LoVo (cell line): ENCODE results near the gene SNX11.
A peak's percentile ranks its signal among the peaks of the same experiment; 100 is the strongest.
"Not testable (repeated sequence)": the region's sequence is repeated elsewhere in the genome, so short reads cannot be mapped to it uniquely, and the experiment has no call there.

Experiments used
- DNase-seq: peaks from one replicate; pipeline ENCODE4 v3.0.0-alpha.2; 2016; ENCODE audit warnings: low spot score

Gene SNX11, protein sequence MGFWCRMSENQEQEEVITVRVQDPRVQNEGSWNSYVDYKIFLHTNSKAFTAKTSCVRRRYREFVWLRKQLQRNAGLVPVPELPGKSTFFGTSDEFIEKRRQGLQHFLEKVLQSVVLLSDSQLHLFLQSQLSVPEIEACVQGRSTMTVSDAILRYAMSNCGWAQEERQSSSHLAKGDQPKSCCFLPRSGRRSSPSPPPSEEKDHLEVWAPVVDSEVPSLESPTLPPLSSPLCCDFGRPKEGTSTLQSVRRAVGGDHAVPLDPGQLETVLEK

DNA sequence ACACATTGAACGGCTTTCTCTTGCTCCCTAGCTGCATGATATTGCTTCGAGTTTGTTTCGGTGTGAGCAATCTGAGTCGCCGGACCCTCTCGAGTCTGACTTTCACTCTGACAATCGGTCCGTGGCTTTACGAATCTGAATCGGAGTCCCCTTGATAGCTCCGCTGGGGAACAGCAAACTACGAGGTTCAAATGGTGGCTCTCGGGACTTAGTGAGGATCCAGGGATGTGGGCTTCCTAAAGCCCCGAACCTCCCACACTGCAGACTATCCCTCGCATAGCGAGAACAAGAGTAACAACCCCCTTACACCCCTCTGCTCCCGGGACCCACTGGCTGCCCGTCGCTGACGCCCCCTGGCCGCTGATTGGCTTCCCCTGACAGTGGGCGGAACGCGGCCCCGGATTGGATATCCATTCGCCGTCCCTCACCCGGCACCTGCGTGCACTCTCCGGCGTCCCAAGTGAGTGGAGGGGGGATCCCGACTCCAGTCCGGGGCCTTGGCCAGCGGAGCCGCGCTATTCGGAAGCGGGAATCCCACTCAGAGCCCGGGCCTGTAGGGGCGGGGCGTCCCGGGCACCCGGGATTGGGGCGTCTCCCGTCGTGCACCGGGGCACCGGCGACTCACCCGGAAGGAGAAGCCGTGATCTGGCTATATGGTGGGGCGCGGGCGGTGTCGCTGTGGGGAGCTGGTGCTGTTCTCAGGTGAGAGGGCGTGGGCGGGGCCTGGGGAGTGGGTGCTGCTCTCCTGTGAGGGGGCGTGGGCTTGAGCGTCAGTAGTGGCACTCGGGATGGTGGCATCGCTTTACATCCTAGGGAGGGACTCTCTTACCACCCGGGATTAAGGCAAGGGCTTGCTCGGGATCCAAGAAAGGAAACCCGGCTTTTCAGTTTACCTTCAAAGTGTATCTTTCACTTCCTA lies at the start of gene SNX11:
SNX11 (plus strand) TSS at position 630 of the 919 bp plus-strand sequence. CDS start 4,278 bp downstream, outside the sequence.
- peak; percentile 89 for DNase-seq

DNA sequence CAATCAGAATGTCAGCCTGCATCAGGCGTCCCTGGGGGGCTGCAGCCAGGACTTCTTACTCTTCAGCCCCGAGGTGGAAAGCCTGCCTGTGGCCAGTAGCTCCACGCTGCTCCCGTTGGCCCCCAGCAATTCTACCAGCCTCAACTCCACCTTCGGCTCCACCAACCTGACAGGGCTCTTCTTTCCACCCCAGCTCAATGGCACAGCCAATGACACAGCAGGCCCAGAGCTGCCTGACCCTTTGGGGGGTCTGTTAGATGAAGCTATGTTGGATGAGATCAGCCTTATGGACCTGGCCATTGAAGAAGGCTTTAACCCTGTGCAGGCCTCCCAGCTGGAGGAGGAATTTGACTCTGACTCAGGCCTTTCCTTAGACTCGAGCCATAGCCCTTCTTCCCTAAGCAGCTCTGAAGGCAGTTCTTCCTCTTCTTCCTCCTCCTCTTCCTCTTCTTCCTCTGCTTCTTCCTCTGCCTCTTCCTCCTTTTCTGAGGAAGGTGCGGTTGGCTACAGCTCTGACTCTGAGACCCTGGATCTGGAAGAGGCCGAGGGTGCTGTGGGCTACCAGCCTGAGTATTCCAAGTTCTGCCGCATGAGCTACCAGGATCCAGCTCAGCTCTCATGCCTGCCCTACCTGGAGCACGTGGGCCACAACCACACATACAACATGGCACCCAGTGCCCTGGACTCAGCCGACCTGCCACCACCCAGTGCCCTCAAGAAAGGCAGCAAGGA lies 49.0 kb upstream of the SNX11 start:
- no peak for DNase-seq

DNA sequence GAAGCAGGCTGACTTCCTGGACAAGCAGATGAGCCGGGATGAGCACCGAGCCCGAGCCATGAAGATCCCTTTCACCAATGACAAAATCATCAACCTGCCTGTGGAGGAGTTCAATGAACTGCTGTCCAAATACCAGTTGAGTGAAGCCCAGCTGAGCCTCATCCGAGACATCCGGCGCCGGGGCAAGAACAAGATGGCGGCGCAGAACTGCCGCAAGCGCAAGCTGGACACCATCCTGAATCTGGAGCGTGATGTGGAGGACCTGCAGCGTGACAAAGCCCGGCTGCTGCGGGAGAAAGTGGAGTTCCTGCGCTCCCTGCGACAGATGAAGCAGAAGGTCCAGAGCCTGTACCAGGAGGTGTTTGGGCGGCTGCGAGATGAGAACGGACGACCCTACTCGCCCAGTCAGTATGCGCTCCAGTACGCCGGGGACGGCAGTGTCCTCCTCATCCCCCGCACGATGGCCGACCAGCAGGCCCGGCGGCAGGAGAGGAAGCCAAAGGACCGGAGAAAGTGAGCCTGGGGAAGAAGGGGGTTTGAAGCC lies 48.4 kb upstream of the SNX11 start:
- no peak for DNase-seq

DNA sequence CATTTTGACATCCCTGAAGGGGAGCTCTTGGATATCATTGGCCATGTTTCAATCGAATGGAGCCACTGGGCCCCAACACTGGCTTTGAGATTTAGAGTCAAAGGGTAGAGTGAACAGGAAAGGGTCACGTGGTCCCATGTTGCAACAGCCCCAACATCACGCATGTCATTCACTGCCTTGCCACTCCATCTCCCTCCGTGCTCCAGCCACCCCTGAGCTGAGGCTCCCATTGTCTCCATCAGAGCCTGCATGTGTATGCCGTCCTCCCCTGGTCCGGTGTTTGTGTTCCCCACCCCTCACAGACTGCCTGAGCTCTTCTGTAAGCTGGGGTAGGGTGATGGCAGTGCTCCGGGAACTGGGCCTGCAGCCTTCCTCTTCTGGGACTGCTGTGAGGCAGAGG lies 47.3 kb upstream of the SNX11 start:
- no peak for DNase-seq

DNA sequence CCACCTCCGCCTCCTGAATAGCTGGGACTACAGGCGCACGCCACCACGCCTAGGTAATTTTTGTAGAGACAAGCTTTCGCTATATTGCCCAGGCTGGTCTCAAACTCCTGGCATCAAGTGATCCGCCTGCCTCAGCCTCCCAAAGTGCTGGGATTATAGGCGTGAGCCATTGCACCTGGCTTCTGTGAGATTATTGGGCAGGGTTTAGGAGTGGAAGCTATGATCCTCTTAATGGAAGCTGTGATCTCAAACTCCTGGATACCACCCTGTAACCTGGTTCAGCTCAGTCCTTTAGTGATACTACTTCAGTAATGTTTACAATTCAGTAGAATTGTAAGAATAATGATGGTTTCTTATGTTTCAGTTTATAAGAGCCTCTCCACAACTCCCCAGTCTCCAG lies 45.3 kb upstream of the SNX11 start:
- DNase-seq, result no peak

DNA sequence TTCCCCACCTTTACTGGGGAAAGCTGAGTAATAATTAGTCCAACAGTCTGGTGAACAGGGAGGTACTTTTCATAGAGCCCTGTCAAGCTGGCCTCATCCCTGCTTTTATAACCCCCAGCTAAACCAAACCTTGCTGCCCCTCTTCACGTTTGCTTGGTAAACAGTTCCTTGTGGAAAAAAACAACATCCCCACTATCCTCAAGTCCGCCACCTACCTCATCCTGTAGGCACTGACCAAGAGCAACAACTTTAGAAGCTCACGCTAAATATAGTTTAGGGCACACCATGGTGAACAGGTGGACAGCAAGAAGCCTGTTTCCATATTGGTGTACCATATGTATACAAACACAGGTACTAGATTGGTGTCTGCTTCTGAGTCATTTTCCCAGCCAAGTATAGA lies 42.9 kb upstream of the SNX11 start:
- DNase-seq, result no peak

DNA sequence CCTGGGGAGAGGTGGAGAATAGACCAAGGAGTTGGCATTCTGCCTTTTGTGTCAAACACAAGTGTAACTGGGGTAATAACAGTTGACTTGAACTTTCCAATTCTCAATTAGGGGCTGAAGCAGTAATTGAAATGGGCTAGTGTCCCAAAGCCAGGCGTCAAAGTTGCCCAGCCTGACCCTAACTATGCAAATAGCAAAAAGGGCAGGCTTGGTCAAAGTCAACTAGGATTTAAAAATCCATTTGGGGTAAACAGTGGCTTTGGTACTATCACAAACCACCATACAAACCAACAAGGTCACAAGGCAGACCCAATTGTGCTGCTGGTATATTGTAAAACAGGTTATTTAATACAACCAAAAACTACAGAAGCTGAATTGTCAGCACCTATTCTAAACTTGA lies 41.4 kb upstream of the SNX11 start:
- DNase-seq, result no peak

DNA sequence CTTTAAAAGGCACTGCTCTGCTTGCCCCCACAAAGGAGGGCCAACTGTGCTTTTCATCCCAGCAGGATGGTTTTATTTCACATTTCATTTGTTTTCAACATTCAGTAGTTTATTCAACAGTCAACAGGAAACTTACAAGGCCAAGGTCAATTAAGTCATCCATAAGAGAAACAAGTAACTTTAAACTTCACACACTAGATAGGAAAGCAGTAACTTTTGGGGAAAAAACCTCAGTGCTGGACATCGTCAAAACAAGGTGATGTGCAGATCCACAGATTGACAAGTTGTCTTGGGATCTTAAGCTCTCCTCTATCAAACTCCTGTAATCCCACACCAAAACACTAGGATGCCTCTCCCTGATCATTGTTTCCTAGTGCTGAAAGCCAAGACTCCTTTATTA lies 40.9 kb upstream of the SNX11 start:
- no peak for DNase-seq

DNA sequence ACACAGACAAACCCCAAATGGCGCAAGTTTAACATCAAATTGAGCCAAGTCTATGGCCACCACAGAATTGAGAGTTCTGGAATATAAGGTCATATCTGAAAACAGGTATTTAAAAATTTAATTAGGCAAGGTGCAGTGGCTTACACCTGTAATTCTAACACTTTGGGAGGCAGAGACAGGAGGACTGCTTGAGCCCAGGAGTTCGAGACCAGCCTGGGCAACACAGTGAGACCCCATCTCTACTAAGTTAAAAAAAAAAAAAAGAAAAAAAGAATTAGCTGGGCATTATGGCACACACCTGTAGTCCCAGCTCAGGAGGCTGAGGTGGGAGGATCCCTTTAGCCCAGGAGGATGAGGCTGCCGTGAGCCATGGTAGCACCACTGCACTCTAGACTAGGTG lies 40.3 kb upstream of the SNX11 start:
- no peak for DNase-seq

DNA sequence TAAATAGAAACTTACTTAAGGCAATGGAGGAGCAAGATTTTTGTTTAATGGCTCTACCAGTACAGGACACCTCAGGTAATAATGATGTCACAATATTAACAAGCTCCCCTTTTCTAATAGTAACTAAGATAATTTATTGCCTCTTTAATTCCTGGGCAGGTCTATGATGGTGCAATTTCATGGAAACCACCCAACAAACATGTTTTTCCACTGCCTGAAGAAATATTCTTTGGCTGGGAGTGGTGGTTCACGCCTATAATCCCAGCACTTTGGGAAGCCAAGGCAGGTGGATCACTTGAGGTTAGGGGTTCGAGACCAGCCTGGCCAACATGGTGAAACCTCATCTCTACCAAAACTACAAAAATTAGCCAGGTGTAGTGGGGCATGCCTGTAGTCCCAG lies 39.8 kb upstream of the SNX11 start:
- not testable (repeated sequence) for DNase-seq

DNA sequence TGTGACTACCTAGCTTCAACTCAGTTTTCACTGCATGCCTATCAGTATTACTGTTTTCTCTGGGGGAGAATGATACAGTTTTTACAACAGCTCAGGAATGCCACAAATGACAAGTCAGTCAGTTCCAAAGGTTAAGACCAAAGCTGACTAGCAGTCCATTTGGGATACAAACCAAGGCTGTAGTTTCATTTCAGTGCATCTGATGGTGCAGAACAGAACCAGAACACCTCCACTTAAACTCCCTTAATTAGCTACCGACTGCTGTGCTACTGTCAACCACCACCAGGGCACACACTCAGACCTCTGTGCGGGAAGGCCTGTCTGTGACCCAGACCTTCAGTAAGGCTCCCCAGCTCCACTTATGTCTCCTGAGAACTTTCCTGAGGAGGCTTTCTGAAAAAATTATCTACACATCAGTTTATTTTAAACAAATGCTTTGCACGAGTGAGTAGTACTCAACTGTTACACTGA lies 39.0 kb upstream of the SNX11 start:
- DNase-seq, result no peak

DNA sequence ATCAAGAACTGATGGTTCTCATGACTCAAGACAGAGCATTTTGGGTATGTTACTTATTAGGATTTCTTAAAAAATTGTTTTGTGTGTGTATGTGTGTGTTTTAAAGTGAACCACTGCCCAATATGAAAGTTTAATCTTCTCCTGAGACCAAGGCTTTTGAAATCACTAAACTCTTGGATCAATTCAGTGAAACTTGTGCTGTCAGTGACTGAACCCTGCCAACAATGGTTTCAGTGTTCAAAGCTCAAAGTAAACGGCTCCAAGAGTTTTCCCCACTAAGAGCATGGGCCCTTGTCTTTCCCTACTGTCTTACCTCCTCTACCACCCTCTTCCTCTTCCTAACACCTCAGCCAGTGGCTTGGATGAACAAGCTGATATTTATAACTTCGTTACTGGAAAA lies 37.4 kb upstream of the SNX11 start:
- DNase-seq, result no peak

DNA sequence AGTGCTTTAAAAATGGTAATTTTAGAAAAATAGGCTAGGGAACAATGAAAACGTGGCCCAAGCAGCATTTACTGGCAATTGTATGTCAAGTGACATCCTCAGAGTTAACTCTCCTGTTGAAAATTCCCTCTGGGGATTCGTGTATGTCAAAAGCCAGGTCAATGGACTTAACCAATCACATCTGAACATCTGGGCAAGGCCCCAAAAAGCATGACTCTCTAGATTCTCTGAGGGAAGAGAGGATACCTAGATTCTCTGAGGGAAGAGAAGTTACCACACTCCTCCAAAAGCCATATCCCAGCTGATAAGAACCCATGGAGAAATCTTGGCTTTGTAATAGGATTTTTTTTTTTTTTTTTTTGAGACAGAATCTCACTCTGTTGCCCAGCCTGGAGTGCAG lies 35.9 kb upstream of the SNX11 start:
- no peak for DNase-seq

DNA sequence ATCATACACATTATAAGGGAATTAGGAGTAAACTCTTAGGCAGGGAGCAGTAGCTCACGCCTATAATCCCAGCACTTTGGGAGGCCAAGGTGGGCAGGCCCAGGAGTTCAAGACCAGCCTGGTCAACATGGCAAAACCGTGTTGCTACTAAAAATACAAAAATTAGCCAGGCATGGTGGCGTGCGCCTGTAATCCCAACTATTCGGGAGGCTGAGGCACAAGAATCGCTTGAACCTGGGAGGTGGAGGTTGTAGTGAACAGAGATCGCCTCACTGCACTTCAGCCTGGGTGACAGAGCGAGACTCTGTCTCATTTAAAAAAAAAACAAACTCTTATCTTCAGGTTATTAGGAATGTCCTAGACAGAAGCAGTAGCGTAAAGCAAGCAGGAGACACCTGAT lies 34.8 kb upstream of the SNX11 start:
- DNase-seq, result not testable (repeated sequence)

DNA sequence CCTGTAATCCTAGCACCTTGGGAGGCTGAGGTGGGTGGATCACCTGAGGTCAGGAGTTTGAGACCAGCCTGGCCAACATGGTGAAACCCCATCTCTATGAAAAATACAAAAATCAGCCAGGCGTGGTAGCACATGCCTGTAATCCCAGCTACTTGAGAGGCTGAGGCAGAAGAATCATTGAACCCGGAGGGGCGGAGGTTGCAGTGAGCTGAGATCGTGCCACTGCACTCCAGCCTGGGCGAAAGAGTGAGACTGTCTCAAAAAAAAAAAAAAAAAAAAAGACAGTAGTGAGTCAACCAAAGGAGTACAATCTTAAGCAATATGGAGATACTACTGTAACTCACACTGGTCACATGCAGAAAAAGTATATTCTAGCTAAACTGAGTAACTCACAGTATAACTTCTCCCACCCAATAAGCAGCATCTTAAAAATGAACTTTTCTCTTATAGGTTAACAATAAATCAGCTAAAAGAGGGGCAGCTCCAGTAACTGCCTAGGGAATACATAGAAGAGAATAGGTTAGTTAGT lies 33.9 kb upstream of the SNX11 start:
- DNase-seq, result not testable (repeated sequence)

DNA sequence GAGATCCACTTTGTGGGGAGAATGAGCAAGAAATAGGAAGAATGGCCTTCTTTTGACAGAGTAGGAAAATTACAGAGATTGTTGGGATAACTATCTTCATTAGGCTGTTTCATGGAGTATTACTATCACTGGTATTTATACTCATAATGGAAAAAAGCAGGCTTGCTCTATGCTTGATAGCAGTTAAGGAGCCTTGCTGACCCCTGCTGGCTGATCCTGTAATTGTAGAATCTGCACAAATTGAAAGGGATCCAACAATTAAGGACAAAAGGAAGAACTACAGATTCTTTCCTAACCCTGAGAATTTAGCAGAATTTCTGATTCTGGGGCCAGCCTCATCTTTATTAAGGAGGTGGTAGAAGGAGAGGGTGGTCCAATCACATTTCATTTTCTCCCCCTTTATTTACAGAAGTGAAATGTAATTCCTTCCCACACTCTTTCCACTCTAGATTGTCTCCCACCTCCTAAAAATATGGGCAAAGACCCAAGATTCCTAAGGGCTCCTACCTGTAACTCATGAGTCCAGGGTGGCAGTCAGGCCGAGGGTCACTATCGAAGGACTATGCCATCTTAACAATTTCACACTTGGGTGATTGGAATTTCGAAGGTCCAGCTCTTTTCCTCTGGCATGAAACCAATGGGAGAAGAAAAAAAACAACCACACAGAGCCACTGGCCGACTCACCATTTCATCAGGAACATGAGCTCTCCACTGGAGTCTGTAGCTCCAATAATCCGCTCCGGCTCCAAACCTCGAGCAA lies 33.1 kb upstream of the SNX11 start:
- DNase-seq, result peak; percentile 56

DNA sequence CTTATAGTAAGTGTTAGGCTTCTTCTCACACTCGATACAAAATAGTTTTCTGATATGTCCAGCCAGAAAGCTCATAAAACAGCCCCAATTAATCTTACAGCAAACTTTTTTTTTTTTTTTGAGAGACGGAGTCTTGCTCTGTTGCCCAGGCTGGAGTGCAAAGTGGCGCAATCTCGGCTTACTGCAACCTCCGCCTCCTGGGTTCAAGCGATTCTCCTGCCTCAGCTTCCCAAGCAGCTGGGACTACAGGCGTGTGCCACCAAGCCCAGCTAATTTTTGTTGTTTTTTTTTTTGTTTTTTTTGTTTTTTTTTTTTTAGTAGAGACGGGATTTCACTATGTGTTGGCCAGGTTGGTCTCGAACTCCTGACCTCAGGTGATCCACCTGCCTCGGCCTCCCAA lies 30.4 kb upstream of the SNX11 start:
- DNase-seq, result not testable (repeated sequence)

DNA sequence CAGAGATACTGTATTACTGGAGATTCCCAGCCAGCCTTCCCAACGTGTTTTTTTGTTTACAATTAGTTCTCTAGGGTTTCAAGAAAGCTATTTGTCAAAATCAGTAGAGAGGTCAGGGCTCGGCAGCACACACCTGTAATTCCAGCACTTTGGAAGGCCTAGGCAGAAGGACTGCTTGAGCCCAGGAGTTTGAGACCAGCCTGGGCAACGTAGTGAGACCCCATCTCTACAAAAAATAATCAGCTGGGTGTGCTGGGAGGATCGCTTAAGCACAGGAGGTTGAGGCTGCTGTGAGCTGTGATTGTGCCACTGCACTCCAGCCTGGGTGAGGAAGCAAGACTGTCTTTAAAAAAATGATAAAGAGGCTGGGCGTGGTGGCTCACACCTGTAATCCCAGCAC lies 25.7 kb upstream of the SNX11 start:
- no peak for DNase-seq

DNA sequence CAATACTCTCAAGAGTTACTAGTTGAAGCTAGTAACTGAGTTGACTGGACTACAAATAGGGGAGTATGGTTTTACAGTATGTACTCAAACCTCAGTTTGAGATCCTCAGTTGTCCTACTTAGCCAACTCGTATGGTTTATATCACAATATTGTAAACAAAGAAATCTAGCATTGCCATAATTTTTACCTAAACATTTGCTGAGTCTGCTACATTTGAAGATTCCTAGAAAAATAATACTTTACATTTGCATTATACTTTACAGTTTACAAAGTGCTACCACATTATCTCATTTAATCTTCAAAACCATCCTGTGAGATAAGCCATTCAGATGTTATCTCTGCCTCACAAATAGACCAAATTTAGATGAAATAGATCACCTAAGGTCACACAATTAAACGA lies 22.6 kb upstream of the SNX11 start:
- no peak for DNase-seq

DNA sequence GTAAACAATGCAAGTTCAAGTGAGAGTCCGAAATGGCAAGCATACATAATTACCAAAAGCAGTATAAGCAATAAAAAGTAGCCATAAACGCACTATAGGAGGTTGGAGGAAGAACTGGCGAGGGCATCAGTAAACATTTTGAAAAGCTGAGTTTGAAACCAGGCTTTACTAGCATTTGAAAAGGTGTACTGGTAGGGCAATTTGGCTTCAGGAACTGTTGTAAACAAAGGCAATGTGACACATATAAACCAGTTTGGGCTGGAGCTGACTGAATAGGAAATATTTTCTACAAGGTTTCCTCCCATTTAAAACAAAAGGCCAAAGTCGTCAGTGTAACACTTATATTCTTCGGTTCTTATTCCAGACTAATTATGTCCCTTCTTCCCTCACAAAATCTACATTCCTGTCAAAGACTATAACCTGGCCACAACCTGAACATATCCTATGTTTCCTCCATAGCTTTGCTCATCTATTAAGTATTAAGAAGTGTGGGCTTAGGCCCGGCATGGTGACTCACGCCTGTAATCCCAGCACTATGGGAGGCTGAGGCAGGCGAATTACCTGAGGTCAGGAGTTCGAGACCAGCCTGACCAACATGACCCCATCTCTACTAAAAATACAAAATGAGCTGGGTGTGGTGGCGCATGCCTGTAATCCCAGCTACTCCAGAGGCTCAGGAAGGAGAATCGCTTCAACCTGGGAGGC lies 14.1 kb upstream of the SNX11 start:
- no peak for DNase-seq

DNA sequence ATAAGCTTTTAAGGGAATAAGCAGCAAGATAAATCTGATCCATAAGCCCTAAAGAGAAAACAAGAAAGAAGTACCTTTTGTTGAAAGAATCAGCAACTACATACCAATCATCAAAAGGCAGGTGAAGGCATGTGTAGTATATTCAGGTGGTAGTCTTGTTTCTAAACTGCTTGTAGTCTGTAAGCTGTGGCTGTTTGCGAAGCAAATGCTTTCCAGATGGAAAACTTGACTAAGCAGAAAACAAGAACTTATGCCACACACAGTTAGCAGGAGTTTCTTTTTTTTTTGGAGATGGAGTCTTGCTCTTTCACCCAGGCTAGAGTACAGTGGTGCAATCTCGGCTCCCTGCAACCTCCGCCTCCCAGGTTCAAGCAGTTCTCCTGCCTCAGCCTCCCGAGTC lies 12.0 kb upstream of the SNX11 start:
- DNase-seq, result no peak
